KMS-11 (cell line): Measurements from ENCODE around the gene LINC01488.

Experiments used
- H2AFZ ChIP-seq: fragments of 200-600 bp; sonication (generic); 2 replicates; pipeline ENCODE4 v1.6.1; 2016; ENCODE audit warnings: antibody characterized with exemption, mixed run types, low read depth
- H3K27ac ChIP-seq: fragments of 200-600 bp; sonication (generic); 2 replicates; pipeline ENCODE4 v1.6.1; 2016; ENCODE audit warnings: mild to moderate bottlenecking, mixed run types
- H3K27me3 ChIP-seq: fragments of 200-600 bp; sonication (generic); 2 replicates; pipeline ENCODE4 v1.6.1; 2017; ENCODE audit warnings: mild to moderate bottlenecking, low read depth, mixed run types, moderate library complexity; ENCODE audit not compliant: insufficient read depth
- H3K36me3 ChIP-seq: fragments of 200-600 bp; sonication (generic); 2 replicates; pipeline ENCODE4 v1.6.1; 2017; ENCODE audit warnings: mild to moderate bottlenecking, mixed run types; ENCODE audit not compliant: insufficient read depth
- H3K4me1 ChIP-seq: fragments of 200-600 bp; sonication (generic); 2 replicates; pipeline ENCODE4 v1.6.1; 2016; ENCODE audit warnings: mild to moderate bottlenecking, low read depth, mixed run types; ENCODE audit not compliant: poor library complexity, severe bottlenecking
- H3K4me2 ChIP-seq: fragments of 200-600 bp; sonication (generic); 2 replicates; pipeline ENCODE4 v1.7.0; 2016; ENCODE audit warnings: mild to moderate bottlenecking, mixed run types
- H3K4me3 ChIP-seq: fragments of 200-600 bp; sonication (generic); IDR thresholded peaks from 2 replicates; pipeline ENCODE4 v1.6.1; 2017; ENCODE audit warnings: low read depth, low read length, mixed read lengths; ENCODE audit not compliant: insufficient read depth
- H3K79me2 ChIP-seq: fragments of 200-600 bp; sonication (generic); 2 replicates; pipeline ENCODE4 v1.6.1; 2016; ENCODE audit warnings: low read depth, mixed run types; ENCODE audit not compliant: insufficient read depth
- H3K9ac ChIP-seq: fragments of 200-600 bp; sonication (generic); 2 replicates; pipeline ENCODE4 v1.6.1; 2016; ENCODE audit warnings: mild to moderate bottlenecking, mixed run types
- H4K20me1 ChIP-seq: fragments of 200-600 bp; sonication (generic); 2 replicates; pipeline ENCODE4 v1.6.1; 2016; ENCODE audit warnings: mild to moderate bottlenecking, mixed run types; ENCODE audit not compliant: insufficient read depth
- CTCF ChIP-seq: fragments of 200-600 bp; sonication (generic); conservative IDR thresholded peaks from 2 replicates; pipeline ENCODE4 v1.6.1; 2017; ENCODE audit warnings: low read depth, mild to moderate bottlenecking, antibody characterized with exemption, low read length, moderate library complexity, mixed read lengths

LINC01488 gene

DNA sequence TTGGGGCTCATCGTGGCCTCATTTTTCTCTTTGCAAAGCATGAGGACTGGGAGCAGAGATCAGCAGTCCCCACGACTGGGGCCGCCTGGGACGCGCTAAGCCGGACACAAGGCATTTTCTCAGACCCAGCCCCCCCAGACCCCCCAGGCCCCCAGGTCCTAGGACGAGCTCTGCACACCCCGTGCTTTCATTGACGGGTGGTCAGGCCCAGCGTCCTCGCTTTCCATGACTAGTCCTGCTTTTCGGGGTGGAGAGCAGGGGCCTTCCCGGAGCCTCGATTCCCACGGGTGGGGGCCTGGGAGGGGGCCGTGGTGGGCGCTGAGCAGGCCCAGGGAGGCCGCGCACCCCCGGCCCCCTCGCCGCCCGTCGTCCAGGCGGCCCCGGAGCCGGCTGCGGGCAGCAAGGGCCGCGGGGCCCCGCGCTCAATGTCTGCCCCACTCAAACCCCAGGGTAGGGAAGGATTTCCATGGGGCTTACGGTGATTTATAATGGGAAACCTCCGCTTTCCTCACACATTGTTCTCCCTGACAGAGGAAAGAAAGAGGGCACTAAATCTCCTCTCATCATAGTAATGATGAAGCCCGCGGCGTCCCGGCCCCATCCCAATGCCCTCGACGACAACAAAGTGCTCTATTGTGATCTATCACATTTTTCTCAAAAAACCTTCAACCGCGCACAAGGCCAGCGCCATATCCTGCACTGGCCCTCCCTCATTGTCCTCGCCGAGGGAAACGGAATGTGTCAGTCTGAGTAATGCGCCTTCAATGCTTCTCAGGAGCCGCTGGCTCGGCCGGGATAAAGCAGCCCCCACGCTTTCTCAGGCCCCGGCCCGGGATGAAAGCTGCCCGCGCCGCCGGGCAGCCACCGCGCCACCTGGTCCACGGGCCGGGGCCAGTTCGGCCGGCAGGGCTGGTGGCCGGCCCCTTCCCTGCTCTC, 10.4 kb upstream of the LINC01488 start:
- Histone ChIP-seq H2AFZ (no peak overlapping the region), H3K4me3 (no peak overlapping the region), H4K20me1 (no peaks in the 10 kb centered on the region), H3K27ac (no peak overlapping the region), H3K9ac (no peak overlapping the region), H3K4me1 (no peaks in the 10 kb centered on the region), H3K79me2 (no peaks in the 10 kb centered on the region), H3K4me2 (no peak overlapping the region), H3K36me3 (no peaks in the 10 kb centered on the region), H3K27me3 (no peaks in the 10 kb centered on the region; the same call in 1 of the 2 replicates)
- TF ChIP-seq CTCF: no peak

DNA sequence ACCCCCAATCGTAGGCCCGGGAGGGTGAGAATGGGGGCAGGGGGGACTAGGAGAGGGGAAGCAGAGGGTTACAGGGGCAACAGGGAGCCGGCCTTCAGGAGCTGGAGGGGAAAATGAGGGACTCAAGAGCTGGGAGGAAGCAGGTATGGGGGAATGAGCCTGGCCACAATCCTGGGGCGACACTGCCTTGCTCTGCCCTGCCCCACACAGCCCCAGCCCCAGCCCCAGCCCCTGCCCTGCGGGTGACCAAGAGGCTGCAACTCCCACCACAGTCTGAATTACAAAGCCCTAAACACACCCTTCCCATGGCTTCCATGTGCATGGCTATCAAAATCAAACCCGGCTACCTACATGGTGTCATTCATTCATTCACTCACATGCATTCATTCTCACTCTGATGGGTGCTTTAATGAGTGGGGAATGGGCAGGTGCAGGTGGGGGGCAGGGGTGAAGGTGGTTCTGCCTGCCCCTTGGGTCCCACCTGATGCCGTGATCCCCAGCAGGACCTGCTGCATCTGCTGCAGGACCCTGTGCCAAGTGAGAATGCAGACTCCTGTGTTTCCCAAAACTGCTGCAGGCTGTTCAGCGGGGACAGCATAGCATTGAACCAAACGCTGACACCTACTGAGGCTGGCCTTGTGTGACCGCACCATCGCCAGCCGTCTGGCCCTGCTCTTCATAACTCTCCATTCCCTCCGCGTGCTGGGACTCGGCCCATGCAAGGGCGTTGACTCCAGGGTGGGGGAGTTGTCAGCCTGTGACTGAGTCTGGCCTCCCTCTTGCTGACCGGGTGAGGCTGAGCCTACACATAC, 9.5 kb upstream of the LINC01488 start:
- Histone ChIP-seq H2AFZ (no peak overlapping the region), H3K27ac (no peak overlapping the region), H3K4me3 (no peak overlapping the region), H3K79me2 (no peaks in the 10 kb centered on the region), H3K27me3 (no peaks in the 10 kb centered on the region; the same call in 1 of the 2 replicates), H3K9ac (no peak overlapping the region), H3K36me3 (no peaks in the 10 kb centered on the region), H4K20me1 (no peaks in the 10 kb centered on the region), H3K4me2 (no peak overlapping the region), H3K4me1 (no peaks in the 10 kb centered on the region)
- TF ChIP-seq CTCF: no peak

DNA sequence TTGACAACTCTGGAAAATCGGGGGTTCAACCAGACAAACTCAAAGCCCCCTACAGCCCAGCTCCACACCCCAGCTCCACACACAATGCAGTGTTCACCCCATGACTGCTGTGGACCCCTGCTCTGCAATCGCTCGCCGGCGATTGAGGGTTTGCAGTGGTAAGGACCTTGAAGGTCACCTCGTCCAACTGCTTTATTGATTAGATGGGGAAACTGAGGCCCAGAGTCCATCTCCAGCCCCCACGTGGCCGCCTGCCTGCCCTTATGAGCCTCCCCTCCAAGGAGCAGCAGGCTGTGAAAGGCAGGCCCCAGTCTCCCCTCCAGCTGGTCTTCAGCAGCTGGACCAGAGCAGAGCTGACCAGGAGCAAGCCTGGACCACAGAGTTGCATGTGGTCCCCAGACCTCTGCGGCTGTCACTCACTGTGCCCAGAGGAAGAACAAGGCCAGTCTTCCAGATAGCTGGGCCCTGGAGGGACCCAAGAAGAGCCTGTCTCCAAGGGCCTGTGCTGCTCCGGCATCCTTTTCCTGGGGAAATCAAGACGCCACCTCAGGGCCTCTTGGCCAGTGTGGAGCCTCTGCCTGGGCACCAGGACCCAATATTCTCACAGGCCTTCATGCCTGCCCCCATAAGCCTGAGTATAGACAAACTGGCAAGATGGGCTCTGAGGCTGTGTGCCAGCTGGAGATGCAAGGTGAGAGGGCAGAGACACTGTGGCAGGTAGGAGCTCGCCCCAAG, 8.8 kb upstream of the LINC01488 start:
- no peaks in the 10 kb centered on the region for H3K79me2 ChIP-seq
- no peak overlapping the region for H3K27ac ChIP-seq
- no peak overlapping the region for H2AFZ ChIP-seq
- no peak for TF ChIP-seq CTCF
- no peaks in the 10 kb centered on the region for H3K4me1 ChIP-seq
- no peaks in the 10 kb centered on the region for H3K36me3 ChIP-seq
- no peak overlapping the region for H3K4me2 ChIP-seq
- no peaks in the 10 kb centered on the region for H4K20me1 ChIP-seq
- no peak overlapping the region for H3K9ac ChIP-seq
- H3K4me3 ChIP-seq: no peak overlapping the region
- H3K27me3 ChIP-seq: no peaks in the 10 kb centered on the region; the same call in 1 of the 2 replicates

- Histone ChIP-seq H3K79me2 (no peaks in the 10 kb centered on the region), H3K27me3 (no peaks in the 10 kb centered on the region; the same call in 1 of the 2 replicates)
Measured at GRCh38 chr11:69473276-69473845, 8.1 kb upstream of the LINC01488 start.

More at GRCh38 chr11:69473276-69473845, 8.1 kb upstream of the LINC01488 start:
- Histone ChIP-seq H3K27ac (no peak overlapping the region), H3K36me3 (no peaks in the 10 kb centered on the region), H3K4me3 (no peak overlapping the region), H4K20me1 (no peaks in the 10 kb centered on the region), H2AFZ (no peak overlapping the region), H3K9ac (no peak overlapping the region), H3K4me1 (no peaks in the 10 kb centered on the region), H3K4me2 (no peak overlapping the region)
- TF ChIP-seq CTCF: no peak
